IMR-90 (cell line): ENCODE measurements around the gene TRIM62. TPM values are rescaled to one million over a fixed set of nuclear protein-coding genes. Genes with fewer than 3 reads are reported as not detected.

Experiments used
- ATAC-seq: fragments of 200-7000 bp; cut with Tn5 transposase; 2 replicates; pipeline ENCODE4 v1.9.1; 2020; ENCODE audit warnings: low read depth, mild to moderate bottlenecking, moderate library complexity
- BruUV-seq: library from RNA; stranded (reverse); fragments of 400-500 nt; replicated peaks from 2 replicates; lab custom pipeline; 2021; lab: Mats Ljungman, UMichigan
- CTCF ChIA-PET: fragments of 300-600 bp; formaldehyde crosslinking; extraction: SDS; loops from one replicate; lab custom pipeline; 2021; ENCODE audit warnings: antibody characterized with exemption; lab: Yijun Ruan, JAX
- POLR2A ChIA-PET: fragments of 300-600 bp; sonication (Branson Sonifier 250); formaldehyde crosslinking; loops from one replicate; lab custom pipeline; 2022; ENCODE audit warnings: antibody characterized with exemption; ENCODE audit not compliant: unreplicated experiment; lab: Charles Lee
- DNase-seq: peaks from one replicate; pipeline ENCODE4 v3.0.0; 2013
- H2AFZ ChIP-seq: replicated peaks from 2 replicates; pipeline ENCODE3; 2013; ENCODE audit warnings: low read length, mild to moderate bottlenecking; ENCODE audit not compliant: poor library complexity
- H2AK5ac ChIP-seq: 2 replicates; pipeline ENCODE4 v1.6.1; 2013; ENCODE audit warnings: low read depth, low read length, inconsistent platforms
- H2AK9ac ChIP-seq: replicated peaks from 2 replicates; pipeline ENCODE3; 2013; ENCODE audit warnings: mild to moderate bottlenecking, low read depth, low read length, moderate library complexity; ENCODE audit not compliant: poor library complexity
- H2BK120ac ChIP-seq: 2 replicates; pipeline ENCODE4 v1.6.1; 2013; ENCODE audit warnings: low read depth, low read length, inconsistent platforms
- H2BK15ac ChIP-seq: 3 replicates; pipeline ENCODE4 v1.6.1; 2013; ENCODE audit warnings: low read depth, low read length, inconsistent platforms
- H2BK20ac ChIP-seq: 2 replicates; pipeline ENCODE4 v1.6.1; 2013; ENCODE audit warnings: low read depth, mild to moderate bottlenecking, inconsistent platforms, low read length, moderate library complexity
- H2BK5ac ChIP-seq: 2 replicates; pipeline ENCODE4 v1.6.1; 2013; ENCODE audit warnings: mild to moderate bottlenecking, low read depth, low read length, inconsistent platforms; ENCODE audit not compliant: poor library complexity, severe bottlenecking
- H3K14ac ChIP-seq: replicated peaks from 2 replicates; pipeline ENCODE4 v1.6.1; 2013; ENCODE audit warnings: low read depth, low read length, inconsistent platforms
- H3K18ac ChIP-seq: 2 replicates; pipeline ENCODE4 v1.6.1; 2013; ENCODE audit warnings: low read depth, low read length, control low read depth
- H3K23ac ChIP-seq: 2 replicates; pipeline ENCODE4 v1.6.1; 2013; ENCODE audit warnings: low read depth, low read length, inconsistent platforms
- H3K27ac ChIP-seq: 2 replicates; pipeline ENCODE4 v1.5.1; 2013; ENCODE audit warnings: mild to moderate bottlenecking, control low read depth, low read length; ENCODE audit not compliant: insufficient read depth
- H3K27me3 ChIP-seq: 2 replicates; pipeline ENCODE4 v1.6.1; 2013; ENCODE audit warnings: low read length; ENCODE audit not compliant: control insufficient read depth, insufficient read depth
- H3K36me3 ChIP-seq: 2 replicates; pipeline ENCODE4 v1.6.1; 2013; ENCODE audit warnings: low read length, mixed read lengths; ENCODE audit not compliant: control insufficient read depth, insufficient read depth
- H3K4ac ChIP-seq: 2 replicates; pipeline ENCODE4 v1.6.1; 2013; ENCODE audit warnings: low read depth, low read length, inconsistent platforms
- H3K4me1 ChIP-seq: 2 replicates; pipeline ENCODE4 v1.6.1; 2013; ENCODE audit warnings: low read length, mixed read lengths; ENCODE audit not compliant: control insufficient read depth, insufficient read depth
- H3K4me2 ChIP-seq: 2 replicates; pipeline ENCODE4 v1.6.1; 2013; ENCODE audit warnings: low read depth, mild to moderate bottlenecking, control low read depth, low read length, moderate library complexity
- H3K4me3 ChIP-seq: 2 replicates; pipeline ENCODE4 v1.5.1; 2013; ENCODE audit warnings: low read depth, mild to moderate bottlenecking, control low read depth, low read length, moderate library complexity; ENCODE audit not compliant: insufficient read depth
- H3K56ac ChIP-seq: 2 replicates; pipeline ENCODE4 v1.6.1; 2013; ENCODE audit warnings: low read length, inconsistent platforms; ENCODE audit not compliant: insufficient read depth; ENCODE audit errors: extremely low read depth
- H3K79me1 ChIP-seq, 2 experiments: 2 replicates each; pipeline ENCODE4 v1.6.1; 2013; ENCODE audit warnings: low read length in 2 of 2, inconsistent platforms in 1 of 2, low read depth in 1 of 2
- H3K9ac ChIP-seq: 2 replicates; pipeline ENCODE4 v1.6.1; 2013; ENCODE audit warnings: low read depth, low read length, control low read depth
- H3K9me1 ChIP-seq: 2 replicates; pipeline ENCODE4 v1.6.1; 2013; ENCODE audit warnings: low read length, inconsistent platforms; ENCODE audit not compliant: insufficient read depth
- H3K9me3 ChIP-seq: 2 replicates; pipeline ENCODE4 v1.6.1; 2013; ENCODE audit warnings: low read length; ENCODE audit not compliant: control insufficient read depth, insufficient read depth
- H4K20me1 ChIP-seq: 2 replicates; pipeline ENCODE4 v1.6.1; 2013; ENCODE audit warnings: low read length, inconsistent platforms; ENCODE audit not compliant: insufficient read depth
- H4K5ac ChIP-seq: 2 replicates; pipeline ENCODE4 v1.6.1; 2013; ENCODE audit warnings: mild to moderate bottlenecking, low read depth, low read length, control low read depth
- H4K8ac ChIP-seq, 2 experiments: 2 replicates each; pipeline ENCODE4 v1.6.1; 2013; ENCODE audit warnings: low read depth in 2 of 2, low read length in 2 of 2, control low read depth in 1 of 2, inconsistent platforms in 1 of 2
- H4K91ac ChIP-seq: 2 replicates; pipeline ENCODE4 v1.6.1; 2013; ENCODE audit warnings: low read depth, low read length, inconsistent platforms; ENCODE audit not compliant: insufficient read depth
- SMC3 ChIP-seq: fragments of 150-350 bp; IDR thresholded peaks from 2 replicates; pipeline ENCODE4 v1.6.1; 2016; ENCODE audit warnings: low read depth, mild to moderate bottlenecking, antibody characterized with exemption, low read length, moderate library complexity
- WGBS, 2 experiments: methylation state at CpG; one replicate each; pipeline versions ENCODE4 v1.1.5 to v1.1.7; 2013; ENCODE audit warnings: missing lambda C conversion rate in 2 of 2; ENCODE audit not compliant: insufficient read length in 1 of 2; ENCODE audit errors: extremely low coverage in 2 of 2; 5-methylcytosine and 5-hydroxymethylcytosine counted together
- dilution Hi-C: fragments of 300-500 bp; cut with HindIII; formaldehyde crosslinking; loops from one replicate; pipeline ENCODE4 v1.14.3; 2018; ENCODE audit warnings: low sequenced_read_pairs; ENCODE audit not compliant: unreplicated experiment
- in situ Hi-C: fragments of 300-500 bp; cut with MboI; formaldehyde crosslinking; loops from 3 replicates; pipeline ENCODE4 v1.14.3; 2019; ENCODE audit warnings: low sequenced_read_pairs, inconsistent platforms, mixed read lengths
- intact Hi-C: fragments of 100-400 bp; cut with micrococcal nuclease; formaldehyde crosslinking; loops from 2 replicates; pipeline ENCODE4 v1.10.0; 2022
- polyA plus RNA-seq, 3 experiments: library from polyadenylated mRNA; depleted of rRNA; stranded (reverse); fragments of >200 nt; gene quantifications; 2 replicates each; pipeline ENCODE4 v1.2.3, GENCODE V29; 2012; ENCODE audit warnings: low replicate concordance in 1 of 3
- total RNA-seq: library from RNA; depleted of rRNA; stranded (reverse); fragments of >200 nt; gene quantifications from 2 replicates; pipeline ENCODE4 v1.2.3, GENCODE V29; 2012

The TRIM62 gene
- total and polyA plus RNA-seq, 2 of the 4 experiments (the other 2 are of a cell fraction): 3.0 to 11.1 TPM

- Histone ChIP-seq H3K56ac (no peak overlapping the region), H3K9me3 (no peaks in the 10 kb centered on the region; the same call in 1 of the 2 replicates), H2BK20ac (no peak overlapping the region), H3K9ac (no peak overlapping the region), H3K9me1 (0 out of 2 replicates have a peak, but pooled peaks cover 2% of the 10 kb centered on the region), H3K18ac (no peak overlapping the region), H3K36me3 (no peaks in the 10 kb centered on the region), H3K4ac (no peak overlapping the region), H3K4me3 (no peak overlapping the region), H3K23ac (no peak overlapping the region), H4K8ac (no peak overlapping the region), H2AFZ (no peak overlapping the region), H3K14ac (no peak overlapping the region), H3K79me1 (no peaks in the 10 kb centered on the region), H4K91ac (no peak overlapping the region), H4K5ac (no peak overlapping the region), H2AK5ac (no peak overlapping the region), H4K20me1 (no peaks in the 10 kb centered on the region), H3K4me2 (no peak overlapping the region), H3K27me3 (peaks cover 3% of the 10 kb centered on the region), H2BK5ac (no peak overlapping the region), H2BK120ac (no peak overlapping the region), H3K4me1 (peaks cover 5% of the 10 kb centered on the region; the same call in 1 of the 2 replicates), H3K27ac (no peak overlapping the region), H2BK15ac (no peak overlapping the region), H2AK9ac (no peak overlapping the region)
- no CpG with 5 or more reads among the region's 2 CpGs for WGBS, 2 experiments
- intact Hi-C loops (no loop called here), dilution Hi-C loops (no loop called here), in situ Hi-C loops (no loop called here)
- no peak for TF ChIP-seq SMC3
- no TSS peak for BruUV-seq
- ChIA-PET POLR2A (no interaction called here), CTCF (no interaction called here)
- no peak for ATAC-seq
- no peak for DNase-seq
Measured at GRCh38 chr1:33191731-33192275, 10.0 kb upstream of the TRIM62 start.
